ENCODE data around the gene NFKBIE. TPM values are rescaled to one million over a fixed set of nuclear protein-coding genes. Genes with fewer than 3 reads are reported as not detected.

Gene NFKBIE
- total RNA-seq, 4 donors from 2014 or later, result 7.0 to 10.4 (median 8.5) TPM

DNA sequence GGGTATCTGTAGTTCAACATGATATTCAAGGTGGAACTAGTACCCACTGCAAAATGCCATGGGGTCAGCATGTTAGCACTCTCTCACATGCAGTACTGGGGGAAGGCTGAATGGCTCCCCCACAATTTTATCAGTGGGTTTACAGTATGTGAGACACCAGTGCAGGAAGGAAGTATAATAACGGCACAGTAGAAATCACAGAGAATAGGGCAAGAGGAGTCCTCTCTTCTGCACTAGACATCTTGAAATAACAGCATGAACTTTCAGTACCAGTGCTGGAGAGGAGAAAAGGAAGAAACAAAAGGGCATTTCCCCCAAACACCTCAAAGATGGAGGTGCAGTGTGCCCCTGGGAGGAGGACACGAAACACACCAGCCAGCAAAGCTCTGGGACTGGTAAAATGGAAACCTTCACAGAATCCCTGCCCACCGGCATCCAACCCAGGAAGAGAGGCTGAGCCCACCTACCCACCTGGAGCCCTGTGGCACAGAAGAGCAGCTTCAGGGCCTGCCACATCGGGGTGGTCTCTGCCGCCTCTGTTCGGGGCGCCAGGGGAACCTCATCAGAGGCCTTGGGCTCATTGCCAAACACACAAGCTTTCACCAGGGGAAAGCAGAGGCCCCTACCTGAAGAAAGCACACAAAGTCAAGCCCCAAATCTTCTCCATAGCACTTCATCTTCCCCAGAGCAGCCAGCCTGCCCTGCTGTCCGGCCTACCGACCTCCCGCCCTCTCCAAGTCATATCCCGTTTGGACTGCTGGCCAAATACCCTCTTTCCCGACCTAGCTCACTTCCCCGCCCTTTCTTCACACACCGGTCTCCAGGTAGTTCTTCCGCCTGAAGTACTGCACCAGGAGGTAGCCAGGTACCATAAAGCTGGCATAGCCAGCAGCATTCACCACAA is 9.2 kb downstream of the NFKBIE start:
- WGBS, result 14% methylated on average over 11 of the region's 15 CpGs
- DNase-seq (ENCODE audit: extremely low spot score), result no peak
- Histone ChIP-seq H3K4me3 (peak overlapping the region; percentile 95 to 99 (median 98)), H3K9me3 (no peaks in the 10 kb centered on the region), H3K36me3 (peaks cover 39 to 70% (median 60%) of the 10 kb centered on the region in 4 donors), H3K4me1 (peaks cover 21 to 57% (median 50%) of the 10 kb centered on the region in 4 donors), H3K27ac (replicated peaks in 1 of 4) (peak overlapping the region; percentile 92 to 97 (median 94)), H3K27me3 (no peaks in the 10 kb centered on the region)
- intact Hi-C loops (cut with DNase I), result loop anchor here (2.0 kb wide), 1 partner anchor 83 kb away; no protein-coding TSS in a partner anchor
- TF ChIP-seq EP300 (IDR thresholded peaks at IDR 0.05) (no peak), POLR2A (IDR thresholded peaks at IDR 0.05; ENCODE audit: low read depth) (no peak), POLR2AphosphoS5 (IDR thresholded peaks at IDR 0.05) (no peak)
- TF ChIP-seq, protein P1, sequence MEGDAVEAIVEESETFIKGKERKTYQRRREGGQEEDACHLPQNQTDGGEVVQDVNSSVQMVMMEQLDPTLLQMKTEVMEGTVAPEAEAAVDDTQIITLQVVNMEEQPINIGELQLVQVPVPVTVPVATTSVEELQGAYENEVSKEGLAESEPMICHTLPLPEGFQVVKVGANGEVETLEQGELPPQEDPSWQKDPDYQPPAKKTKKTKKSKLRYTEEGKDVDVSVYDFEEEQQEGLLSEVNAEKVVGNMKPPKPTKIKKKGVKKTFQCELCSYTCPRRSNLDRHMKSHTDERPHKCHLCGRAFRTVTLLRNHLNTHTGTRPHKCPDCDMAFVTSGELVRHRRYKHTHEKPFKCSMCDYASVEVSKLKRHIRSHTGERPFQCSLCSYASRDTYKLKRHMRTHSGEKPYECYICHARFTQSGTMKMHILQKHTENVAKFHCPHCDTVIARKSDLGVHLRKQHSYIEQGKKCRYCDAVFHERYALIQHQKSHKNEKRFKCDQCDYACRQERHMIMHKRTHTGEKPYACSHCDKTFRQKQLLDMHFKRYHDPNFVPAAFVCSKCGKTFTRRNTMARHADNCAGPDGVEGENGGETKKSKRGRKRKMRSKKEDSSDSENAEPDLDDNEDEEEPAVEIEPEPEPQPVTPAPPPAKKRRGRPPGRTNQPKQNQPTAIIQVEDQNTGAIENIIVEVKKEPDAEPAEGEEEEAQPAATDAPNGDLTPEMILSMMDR (IDR thresholded peaks at IDR 0.05), result no peak

DNA sequence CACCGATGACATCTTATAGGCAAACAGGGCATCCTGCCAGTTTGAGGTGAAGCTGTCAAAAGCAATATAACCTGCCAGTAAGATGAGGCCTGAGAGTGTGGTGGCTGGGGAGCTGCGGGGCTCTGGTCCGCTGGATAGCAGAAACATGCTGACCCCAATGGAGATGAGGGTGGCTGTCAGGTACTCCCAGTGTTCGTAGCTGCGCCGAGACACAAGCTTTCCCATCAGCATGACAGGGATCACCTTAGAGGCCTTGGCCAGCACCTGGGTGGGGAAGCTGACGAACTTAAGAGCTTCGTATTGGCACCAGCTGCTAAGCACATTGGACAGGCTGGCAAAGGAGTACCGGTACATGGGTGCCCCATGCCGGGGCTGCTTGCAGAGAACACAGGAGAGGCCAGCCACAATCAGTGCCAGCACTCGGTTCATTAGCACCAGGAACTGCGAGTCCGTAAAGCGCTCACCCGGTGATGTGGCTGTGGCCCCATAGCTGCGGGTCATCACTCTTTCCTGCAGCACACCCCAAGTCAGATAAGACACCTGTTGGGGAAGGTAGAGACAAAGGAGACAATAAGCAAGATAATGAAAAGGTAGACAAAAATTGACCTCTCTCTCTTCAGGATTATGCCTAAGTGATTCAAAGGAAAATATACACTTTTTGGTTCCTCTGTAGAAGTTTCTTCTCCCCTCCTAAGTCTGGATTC is 10.1 kb downstream of the NFKBIE start:
- DNase-seq (ENCODE audit: extremely low spot score), result no peak
- Histone ChIP-seq H3K27me3 (no peaks in the 10 kb centered on the region), H3K4me1 (peaks cover 26 to 61% (median 58%) of the 10 kb centered on the region in 4 donors), H3K36me3 (peaks cover 48 to 77% (median 68%) of the 10 kb centered on the region in 4 donors), H3K27ac (replicated peaks in 1 of 4) (peak overlapping the region in 2 of 4 donors; percentile 33 to 97), H3K9me3 (no peaks in the 10 kb centered on the region), H3K4me3 (no peak overlapping the region)
- 70% methylated on average over 8 of the region's 16 CpGs for WGBS
- TF ChIP-seq, protein P1 (IDR thresholded peaks at IDR 0.05), result no peak
- no peak for TF ChIP-seq EP300 (IDR thresholded peaks at IDR 0.05)
- TF ChIP-seq POLR2AphosphoS5 (IDR thresholded peaks at IDR 0.05), result no peak
- TF ChIP-seq POLR2A (IDR thresholded peaks at IDR 0.05; ENCODE audit: low read depth), result no peak
- intact Hi-C loops (cut with DNase I), result no loop called here

DNA sequence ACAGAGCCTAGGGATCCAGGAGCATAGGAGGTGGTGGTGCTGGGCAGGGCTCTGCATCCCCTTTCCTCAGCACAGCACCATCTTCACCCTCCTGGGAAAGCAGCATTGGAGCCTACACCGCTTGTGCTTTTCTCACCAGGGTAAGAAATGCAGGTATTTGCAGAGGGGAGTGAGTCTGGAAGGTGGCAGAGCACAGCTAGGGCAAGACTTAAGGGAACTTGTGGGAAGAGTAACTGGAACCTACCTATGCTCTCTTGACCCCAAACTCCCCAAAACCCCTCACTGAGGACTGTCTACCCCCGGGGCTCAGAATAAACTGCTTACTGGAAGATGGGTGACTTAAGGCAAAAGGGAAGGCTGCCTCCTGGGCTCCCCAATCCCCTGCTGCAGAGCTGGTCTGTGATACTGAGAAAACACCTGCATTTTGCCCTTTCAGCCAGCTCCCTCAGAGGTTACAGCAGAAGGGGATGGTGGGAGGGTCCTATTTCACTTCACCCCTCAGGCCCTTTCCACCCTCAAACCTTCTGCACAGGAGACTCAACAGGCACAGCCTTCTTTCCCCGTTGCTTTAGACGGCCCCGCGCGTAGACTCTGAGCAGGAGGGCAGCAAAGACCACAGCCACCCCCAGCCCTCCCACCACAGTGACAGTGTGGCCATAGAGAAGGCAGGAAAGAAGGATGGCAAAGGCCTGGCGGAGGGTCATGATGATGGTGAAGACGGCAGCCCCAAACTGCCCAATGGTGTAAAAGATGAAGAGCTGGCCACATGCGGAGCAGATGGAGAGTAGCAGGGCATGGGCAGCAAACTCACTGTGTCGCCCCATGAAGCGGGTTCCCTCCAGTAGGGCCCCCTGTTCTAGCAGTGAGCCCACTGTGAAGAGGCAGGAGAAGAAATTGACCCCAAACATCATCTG is 10.9 kb downstream of the NFKBIE start:
- Histone ChIP-seq H3K4me1 (peaks cover 27 to 69% (median 66%) of the 10 kb centered on the region in 4 donors), H3K27ac (replicated peaks in 1 of 4) (peak overlapping the region in 1 of 4 donors; percentile 33), H3K9me3 (no peaks in the 10 kb centered on the region), H3K4me3 (no peak overlapping the region), H3K27me3 (no peaks in the 10 kb centered on the region), H3K36me3 (peaks cover 56 to 81% (median 70%) of the 10 kb centered on the region in 4 donors)
- TF ChIP-seq POLR2A (IDR thresholded peaks at IDR 0.05; ENCODE audit: low read depth), result no peak
- TF ChIP-seq EP300 (IDR thresholded peaks at IDR 0.05), result no peak
- TF ChIP-seq POLR2AphosphoS5 (IDR thresholded peaks at IDR 0.05), result no peak
- TF ChIP-seq, protein P1 (IDR thresholded peaks at IDR 0.05), result no peak
- intact Hi-C loops (cut with DNase I), result no loop called here
- 80% methylated on average over 12 of the region's 12 CpGs for WGBS
- no peak for DNase-seq (ENCODE audit: extremely low spot score)

DNA sequence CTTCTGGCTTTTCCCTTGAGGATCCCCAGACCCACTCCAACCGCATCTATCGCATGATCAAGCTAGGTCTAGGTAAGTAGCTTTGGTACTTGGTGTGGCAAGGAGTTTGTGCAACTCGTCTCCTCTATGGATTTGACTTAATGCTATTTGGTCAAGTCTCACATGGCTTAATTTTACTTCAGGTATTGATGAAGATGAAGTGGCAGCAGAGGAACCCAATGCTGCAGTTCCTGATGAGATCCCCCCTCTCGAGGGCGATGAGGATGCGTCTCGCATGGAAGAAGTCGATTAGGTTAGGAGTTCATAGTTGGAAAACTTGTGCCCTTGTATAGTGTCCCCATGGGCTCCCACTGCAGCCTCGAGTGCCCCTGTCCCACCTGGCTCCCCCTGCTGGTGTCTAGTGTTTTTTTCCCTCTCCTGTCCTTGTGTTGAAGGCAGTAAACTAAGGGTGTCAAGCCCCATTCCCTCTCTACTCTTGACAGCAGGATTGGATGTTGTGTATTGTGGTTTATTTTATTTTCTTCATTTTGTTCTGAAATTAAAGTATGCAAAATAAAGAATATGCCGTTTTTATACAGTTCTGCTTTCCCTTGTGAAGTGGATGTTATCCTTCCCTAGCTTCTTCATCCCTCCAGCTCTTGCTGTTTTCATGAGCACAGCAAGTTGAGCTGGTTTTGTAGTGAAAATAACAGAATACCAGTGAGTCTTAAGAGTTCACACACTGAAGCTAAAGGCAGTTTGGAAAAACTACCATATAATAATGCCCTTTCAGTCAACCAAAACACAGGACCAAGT is 11.8 kb downstream of the NFKBIE start:
- H3K27ac ChIP-seq (replicated peaks in 1 of 4), result peak overlapping the region in 1 of 4 donors; percentile 1
- no peaks in the 10 kb centered on the region for H3K27me3 ChIP-seq
- no peak overlapping the region for H3K4me3 ChIP-seq
- DNase-seq (ENCODE audit: extremely low spot score), result no peak
- TF ChIP-seq, protein P1 (IDR thresholded peaks at IDR 0.05), result peak; percentile 25 to 49 (median 30)
- no peak for TF ChIP-seq POLR2A (IDR thresholded peaks at IDR 0.05; ENCODE audit: low read depth)
- H3K36me3 ChIP-seq, result peaks cover 63 to 81% (median 75%) of the 10 kb centered on the region in 4 donors
- 75% methylated on average over 10 of the region's 10 CpGs for WGBS
- peaks cover 36 to 78% (median 76%) of the 10 kb centered on the region in 4 donors for H3K4me1 ChIP-seq
- intact Hi-C loops (cut with DNase I), result no loop called here
- H3K9me3 ChIP-seq, result no peaks in the 10 kb centered on the region

Measured in esophagus muscularis mucosa (tissue), 4 donors.